ENCODE results near the gene PEX5L.

The PEX5L gene

DNA sequence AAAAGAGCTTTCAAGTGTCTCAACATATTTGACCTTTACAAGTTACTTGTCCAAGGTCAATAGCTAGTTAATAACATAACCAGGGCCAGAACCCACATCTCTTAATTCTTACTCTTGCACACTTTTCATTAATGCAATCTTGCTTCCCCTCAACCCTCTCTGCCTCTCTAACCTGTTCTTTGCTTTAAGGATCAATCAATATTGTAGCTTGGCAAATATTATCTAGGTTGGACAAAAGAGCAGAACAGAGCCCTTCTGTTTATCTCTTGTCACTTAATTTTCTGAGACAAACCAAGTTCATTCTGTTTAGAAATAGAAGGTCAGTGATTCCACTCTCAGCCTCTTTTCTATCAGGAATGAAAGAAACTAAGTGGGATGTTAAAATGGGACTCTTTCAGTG lies 203.4 kb downstream of the PEX5L start:
- Histone ChIP-seq H3K27ac (ENCODE audit: insufficient read depth, low read length, poor library complexity, severe bottlenecking) (no peak overlapping the region), H3K36me3 (ENCODE audit: control insufficient read depth, insufficient read depth, low read length) (no peaks in the 10 kb centered on the region), H3K9me3 (ENCODE audit: control insufficient read depth, low read length) (no peaks in the 10 kb centered on the region), H3K4me1 (ENCODE audit: control insufficient read depth, insufficient read depth, low read length, poor library complexity, severe bottlenecking) (no peaks in the 10 kb centered on the region), H3K4me3 (ENCODE audit: insufficient read depth, low read depth, low read length, poor library complexity, severe bottlenecking) (no peak overlapping the region), H3K27me3 (replicated peaks; ENCODE audit: control insufficient read depth, insufficient read depth, low read length, poor library complexity, severe bottlenecking) (no peaks in the 10 kb centered on the region)
- no peak for DNase-seq

DNA sequence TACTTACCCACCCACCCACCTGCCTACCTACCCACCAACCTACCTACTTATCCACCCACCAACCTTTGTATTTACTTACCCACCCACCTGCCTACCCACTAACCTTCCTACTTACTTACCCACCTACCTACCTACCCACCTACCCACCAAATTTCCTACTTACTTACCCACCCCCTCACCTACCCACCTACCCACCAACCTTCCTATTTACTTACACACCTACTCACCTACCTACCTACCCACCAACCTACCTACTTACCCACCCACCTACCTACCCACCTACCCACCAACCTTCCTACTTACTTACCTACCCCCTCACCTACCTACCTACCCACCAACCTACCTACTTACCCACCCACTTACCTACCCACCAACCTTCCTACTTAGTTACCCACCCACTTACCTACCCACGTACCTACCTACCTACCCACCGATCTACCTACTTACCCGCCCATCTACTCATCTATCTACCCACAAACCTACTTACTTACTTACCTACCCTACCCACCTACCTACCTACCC lies 204.3 kb downstream of the PEX5L start:
- DNase-seq: no peak
- no peak overlapping the region for H3K4me3 ChIP-seq (ENCODE audit: insufficient read depth, low read depth, low read length, poor library complexity, severe bottlenecking)
- H3K36me3 ChIP-seq (ENCODE audit: control insufficient read depth, insufficient read depth, low read length): no peaks in the 10 kb centered on the region
- H3K27ac ChIP-seq (ENCODE audit: insufficient read depth, low read length, poor library complexity, severe bottlenecking): no peak overlapping the region
- no peaks in the 10 kb centered on the region for H3K27me3 ChIP-seq (replicated peaks; ENCODE audit: control insufficient read depth, insufficient read depth, low read length, poor library complexity, severe bottlenecking)
- H3K9me3 ChIP-seq (ENCODE audit: control insufficient read depth, low read length): no peaks in the 10 kb centered on the region
- H3K4me1 ChIP-seq (ENCODE audit: control insufficient read depth, insufficient read depth, low read length, poor library complexity, severe bottlenecking): no peaks in the 10 kb centered on the region

DNA sequence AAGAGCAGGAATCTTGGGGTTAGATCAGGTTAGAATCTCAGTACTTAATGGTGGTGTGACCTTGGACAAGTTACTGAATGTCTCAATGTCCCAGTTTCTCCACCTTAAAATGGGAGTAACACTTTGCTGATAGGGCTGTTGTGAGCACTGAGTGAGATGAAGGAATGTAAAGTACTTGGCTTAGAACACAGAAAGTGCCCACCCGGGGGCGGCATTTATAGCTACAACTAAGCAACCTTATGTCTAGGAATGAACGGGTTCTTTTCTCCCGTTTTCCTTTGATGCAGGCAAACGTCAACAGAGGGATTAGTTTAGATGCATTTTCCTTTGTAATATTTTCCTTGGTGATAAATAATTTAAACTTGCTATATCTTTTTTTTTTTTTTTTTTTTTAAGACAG lies 207.3 kb downstream of the PEX5L start:
- Histone ChIP-seq H3K36me3 (ENCODE audit: control insufficient read depth, insufficient read depth, low read length) (no peaks in the 10 kb centered on the region), H3K9me3 (ENCODE audit: control insufficient read depth, low read length) (no peaks in the 10 kb centered on the region), H3K4me1 (ENCODE audit: control insufficient read depth, insufficient read depth, low read length, poor library complexity, severe bottlenecking) (no peaks in the 10 kb centered on the region), H3K27me3 (replicated peaks; ENCODE audit: control insufficient read depth, insufficient read depth, low read length, poor library complexity, severe bottlenecking) (no peaks in the 10 kb centered on the region), H3K27ac (ENCODE audit: insufficient read depth, low read length, poor library complexity, severe bottlenecking) (no peak overlapping the region), H3K4me3 (ENCODE audit: insufficient read depth, low read depth, low read length, poor library complexity, severe bottlenecking) (no peak overlapping the region)
- no peak for DNase-seq

GRCh38 chr3:179828738-179829137 lies 208.0 kb downstream of the PEX5L start:
- no peaks in the 10 kb centered on the region for H3K9me3 ChIP-seq (ENCODE audit: control insufficient read depth, low read length)
- no peaks in the 10 kb centered on the region for H3K36me3 ChIP-seq (ENCODE audit: control insufficient read depth, insufficient read depth, low read length)
- H3K27me3 ChIP-seq (replicated peaks; ENCODE audit: control insufficient read depth, insufficient read depth, low read length, poor library complexity, severe bottlenecking): no peaks in the 10 kb centered on the region
- no peak overlapping the region for H3K4me3 ChIP-seq (ENCODE audit: insufficient read depth, low read depth, low read length, poor library complexity, severe bottlenecking)
- DNase-seq: no peak
- H3K4me1 ChIP-seq (ENCODE audit: control insufficient read depth, insufficient read depth, low read length, poor library complexity, severe bottlenecking): no peaks in the 10 kb centered on the region
- H3K27ac ChIP-seq (ENCODE audit: insufficient read depth, low read length, poor library complexity, severe bottlenecking): no peak overlapping the region

DNA sequence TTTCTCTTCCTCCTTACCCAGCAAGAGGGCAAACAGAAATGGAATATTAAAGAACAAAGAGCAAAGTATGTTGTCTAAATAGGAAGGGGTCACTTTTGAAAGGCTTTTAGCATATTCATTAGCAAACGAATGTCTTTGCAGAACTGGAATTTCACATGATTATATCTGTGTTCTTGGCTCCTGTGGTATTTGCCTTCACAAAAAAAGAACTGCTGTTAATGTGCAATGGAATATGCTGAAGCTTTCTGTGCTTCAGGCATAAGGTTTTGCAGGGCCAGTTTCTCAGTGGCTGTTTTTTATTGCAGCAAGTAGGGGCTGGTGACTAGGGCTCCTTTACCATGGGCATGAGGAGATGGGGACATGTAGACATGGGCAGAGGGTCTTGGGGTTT lies 210.5 kb downstream of the PEX5L start:
- no peak for DNase-seq
- H3K9me3 ChIP-seq (ENCODE audit: control insufficient read depth, low read length): no peaks in the 10 kb centered on the region
- no peaks in the 10 kb centered on the region for H3K36me3 ChIP-seq (ENCODE audit: control insufficient read depth, insufficient read depth, low read length)
- H3K4me1 ChIP-seq (ENCODE audit: control insufficient read depth, insufficient read depth, low read length, poor library complexity, severe bottlenecking): no peaks in the 10 kb centered on the region
- no peak overlapping the region for H3K27ac ChIP-seq (ENCODE audit: insufficient read depth, low read length, poor library complexity, severe bottlenecking)
- H3K27me3 ChIP-seq (replicated peaks; ENCODE audit: control insufficient read depth, insufficient read depth, low read length, poor library complexity, severe bottlenecking): no peaks in the 10 kb centered on the region
- no peak overlapping the region for H3K4me3 ChIP-seq (ENCODE audit: insufficient read depth, low read depth, low read length, poor library complexity, severe bottlenecking)

GRCh38 chr3:179825527-179826246 lies 211.1 kb downstream of the PEX5L start:
- H3K4me3 ChIP-seq (ENCODE audit: insufficient read depth, low read depth, low read length, poor library complexity, severe bottlenecking): no peak overlapping the region
- no peaks in the 10 kb centered on the region for H3K9me3 ChIP-seq (ENCODE audit: control insufficient read depth, low read length)
- H3K27me3 ChIP-seq (replicated peaks; ENCODE audit: control insufficient read depth, insufficient read depth, low read length, poor library complexity, severe bottlenecking): no peaks in the 10 kb centered on the region
- no peaks in the 10 kb centered on the region for H3K36me3 ChIP-seq (ENCODE audit: control insufficient read depth, insufficient read depth, low read length)
- no peaks in the 10 kb centered on the region for H3K4me1 ChIP-seq (ENCODE audit: control insufficient read depth, insufficient read depth, low read length, poor library complexity, severe bottlenecking)
- no peak overlapping the region for H3K27ac ChIP-seq (ENCODE audit: insufficient read depth, low read length, poor library complexity, severe bottlenecking)
- no peak for DNase-seq

GRCh38 chr3:179822296-179822695 lies 214.4 kb downstream of the PEX5L start:
- no peak for DNase-seq

DNA sequence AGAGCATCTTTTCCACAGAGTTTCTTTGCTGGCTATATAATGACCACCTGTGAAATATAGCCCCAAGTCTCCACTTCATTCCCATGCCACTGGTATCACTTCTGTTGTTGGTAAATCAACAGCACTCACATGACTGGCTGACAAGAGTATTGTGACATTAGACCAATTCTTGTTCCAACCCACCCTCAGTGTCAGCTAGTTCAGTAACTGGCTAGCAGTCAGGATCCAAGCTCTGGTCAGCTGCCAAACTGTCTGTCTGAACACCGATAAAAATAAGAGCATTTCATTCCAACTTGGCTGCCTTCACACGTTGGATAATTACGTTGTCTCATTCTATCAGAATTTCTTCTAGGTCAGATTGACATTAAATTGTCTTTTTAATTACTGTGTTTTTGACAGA lies 217.4 kb downstream of the PEX5L start:
- Histone ChIP-seq H3K9me3 (ENCODE audit: control insufficient read depth, low read length) (no peaks in the 10 kb centered on the region), H3K4me3 (ENCODE audit: insufficient read depth, low read depth, low read length, poor library complexity, severe bottlenecking) (no peak overlapping the region), H3K27me3 (replicated peaks; ENCODE audit: control insufficient read depth, insufficient read depth, low read length, poor library complexity, severe bottlenecking) (no peaks in the 10 kb centered on the region), H3K36me3 (ENCODE audit: control insufficient read depth, insufficient read depth, low read length) (no peaks in the 10 kb centered on the region), H3K27ac (ENCODE audit: insufficient read depth, low read length, poor library complexity, severe bottlenecking) (no peak overlapping the region), H3K4me1 (ENCODE audit: control insufficient read depth, insufficient read depth, low read length, poor library complexity, severe bottlenecking) (no peaks in the 10 kb centered on the region)
- no peak for DNase-seq

More at GRCh38 chr3:179822296-179822695, 214.4 kb downstream of the PEX5L start:
- H3K27ac ChIP-seq (ENCODE audit: insufficient read depth, low read length, poor library complexity, severe bottlenecking): no peak overlapping the region
- H3K4me3 ChIP-seq (ENCODE audit: insufficient read depth, low read depth, low read length, poor library complexity, severe bottlenecking): no peak overlapping the region
- no peaks in the 10 kb centered on the region for H3K9me3 ChIP-seq (ENCODE audit: control insufficient read depth, low read length)
- no peaks in the 10 kb centered on the region for H3K27me3 ChIP-seq (replicated peaks; ENCODE audit: control insufficient read depth, insufficient read depth, low read length, poor library complexity, severe bottlenecking)
- no peaks in the 10 kb centered on the region for H3K4me1 ChIP-seq (ENCODE audit: control insufficient read depth, insufficient read depth, low read length, poor library complexity, severe bottlenecking)
- H3K36me3 ChIP-seq (ENCODE audit: control insufficient read depth, insufficient read depth, low read length): no peaks in the 10 kb centered on the region

DNA sequence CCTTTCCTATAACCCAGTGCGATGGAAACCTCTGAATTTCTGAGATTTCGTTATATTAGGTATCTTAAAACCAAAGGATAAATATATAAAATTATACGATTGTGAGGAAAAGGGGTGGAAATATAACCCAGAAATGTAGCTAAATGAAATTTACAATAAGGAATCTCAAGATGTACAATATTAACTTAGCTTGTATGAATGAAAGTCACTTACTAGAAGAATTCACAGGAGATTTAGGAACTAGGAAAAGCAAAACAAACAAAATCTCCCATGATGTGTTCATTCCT lies 224.7 kb downstream of the PEX5L start:
- Histone ChIP-seq H3K27me3 (replicated peaks; ENCODE audit: control insufficient read depth, insufficient read depth, low read length, poor library complexity, severe bottlenecking) (no peaks in the 10 kb centered on the region), H3K4me3 (ENCODE audit: insufficient read depth, low read depth, low read length, poor library complexity, severe bottlenecking) (no peak overlapping the region), H3K27ac (ENCODE audit: insufficient read depth, low read length, poor library complexity, severe bottlenecking) (no peak overlapping the region), H3K36me3 (ENCODE audit: control insufficient read depth, insufficient read depth, low read length) (no peaks in the 10 kb centered on the region), H3K4me1 (ENCODE audit: control insufficient read depth, insufficient read depth, low read length, poor library complexity, severe bottlenecking) (no peaks in the 10 kb centered on the region), H3K9me3 (ENCODE audit: control insufficient read depth, low read length) (no peaks in the 10 kb centered on the region)
- DNase-seq: no peak

DNA sequence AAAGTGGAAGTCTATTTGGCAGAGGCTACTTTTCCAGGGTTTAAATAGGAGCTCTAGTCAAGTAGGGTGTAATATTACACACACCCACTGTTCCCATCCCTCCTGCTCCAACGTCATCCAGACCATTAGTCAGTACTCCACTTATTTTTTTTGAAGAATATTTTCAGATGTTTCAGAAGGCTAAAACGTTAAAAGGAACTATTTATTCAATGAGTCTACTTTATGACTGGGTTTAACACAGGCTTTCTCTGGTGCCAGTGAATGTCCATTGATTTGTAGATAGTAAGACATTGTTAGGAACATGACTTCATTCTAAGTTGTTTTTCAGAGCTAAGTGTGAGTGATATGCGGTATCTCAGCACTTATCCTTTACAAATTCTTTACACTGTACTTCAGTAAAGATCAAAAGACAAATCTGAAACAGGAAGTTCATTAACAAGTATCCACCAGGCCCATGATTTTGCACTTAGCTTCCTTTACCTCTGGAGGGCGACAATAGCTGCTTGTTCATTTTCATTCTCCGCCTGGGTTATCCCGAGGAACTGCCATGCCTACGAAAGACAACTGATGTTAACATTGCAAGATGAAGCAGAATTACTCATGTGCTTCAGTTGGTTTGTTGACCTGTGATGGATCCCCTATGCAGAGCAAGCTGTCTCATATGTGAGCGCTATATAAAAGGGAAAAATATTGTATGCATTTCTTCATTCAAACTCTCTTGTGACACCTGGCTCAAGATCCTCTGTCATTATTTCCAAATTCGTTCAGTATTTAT lies 225.2 kb downstream of the PEX5L start:
- Histone ChIP-seq H3K9me3 (ENCODE audit: control insufficient read depth, low read length) (no peaks in the 10 kb centered on the region), H3K27me3 (replicated peaks; ENCODE audit: control insufficient read depth, insufficient read depth, low read length, poor library complexity, severe bottlenecking) (no peaks in the 10 kb centered on the region), H3K4me1 (ENCODE audit: control insufficient read depth, insufficient read depth, low read length, poor library complexity, severe bottlenecking) (no peaks in the 10 kb centered on the region), H3K27ac (ENCODE audit: insufficient read depth, low read length, poor library complexity, severe bottlenecking) (no peak overlapping the region), H3K36me3 (ENCODE audit: control insufficient read depth, insufficient read depth, low read length) (no peaks in the 10 kb centered on the region), H3K4me3 (ENCODE audit: insufficient read depth, low read depth, low read length, poor library complexity, severe bottlenecking) (no peak overlapping the region)
- DNase-seq: no peak

All from effector memory CD4-positive, alpha-beta T cell (primary cell).